ENCODE data around the gene HEXIM1.

The HEXIM1 gene, protein sequence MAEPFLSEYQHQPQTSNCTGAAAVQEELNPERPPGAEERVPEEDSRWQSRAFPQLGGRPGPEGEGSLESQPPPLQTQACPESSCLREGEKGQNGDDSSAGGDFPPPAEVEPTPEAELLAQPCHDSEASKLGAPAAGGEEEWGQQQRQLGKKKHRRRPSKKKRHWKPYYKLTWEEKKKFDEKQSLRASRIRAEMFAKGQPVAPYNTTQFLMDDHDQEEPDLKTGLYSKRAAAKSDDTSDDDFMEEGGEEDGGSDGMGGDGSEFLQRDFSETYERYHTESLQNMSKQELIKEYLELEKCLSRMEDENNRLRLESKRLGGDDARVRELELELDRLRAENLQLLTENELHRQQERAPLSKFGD

GRCh38 chr17:45148183-45149036, at the start of gene HEXIM1:
TSS of gene HEXIM1 (plus strand) at chr17:45148475. CDS start at chr17:45149191, 716 bp downstream.
- in situ Hi-C loops (cut with HindIII; ENCODE audit: low sequenced_read_pairs): no loop called here

DNA sequence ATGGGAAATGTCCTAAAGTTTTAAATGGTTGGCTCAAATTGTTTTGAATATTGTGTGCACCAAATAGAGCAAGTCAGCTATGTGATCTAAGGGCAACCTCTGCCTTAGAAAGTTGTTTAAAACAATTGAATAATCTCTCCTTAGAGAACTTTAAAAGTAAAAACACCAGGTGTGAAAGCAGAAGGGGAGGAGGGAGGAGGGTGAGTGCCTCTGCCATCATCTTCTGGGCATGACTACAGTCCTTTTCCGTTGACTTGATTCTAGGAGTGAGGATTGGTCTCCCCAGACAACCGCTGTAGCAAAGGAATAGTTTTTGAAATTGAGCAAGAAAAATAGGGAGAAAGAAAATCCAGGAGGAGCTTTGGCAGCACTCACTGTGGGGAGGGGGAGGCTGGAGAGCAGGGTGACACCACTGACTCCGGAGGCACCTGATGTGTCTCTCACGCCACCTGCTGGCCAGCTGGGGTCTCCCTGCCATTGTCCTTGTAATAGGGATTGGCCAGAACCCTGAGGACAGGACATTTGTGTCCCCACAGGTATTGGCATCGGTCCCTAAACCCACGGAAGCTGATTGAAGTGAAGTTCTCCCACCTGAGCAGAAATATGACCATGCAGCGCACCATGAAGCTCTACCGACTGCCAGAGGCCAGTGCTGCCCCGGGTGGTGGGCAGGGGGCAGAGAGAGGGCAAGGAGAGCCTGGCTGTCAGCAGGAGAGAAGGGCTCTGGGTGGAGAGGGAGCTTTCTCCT, 49.2 kb upstream of the HEXIM1 start:
- in situ Hi-C loops (cut with HindIII; ENCODE audit: low sequenced_read_pairs): no loop called here

- in situ Hi-C loops (cut with HindIII; ENCODE audit: low sequenced_read_pairs): no loop called here
Observed at GRCh38 chr17:45101546-45101882, 46.8 kb upstream of the HEXIM1 start.

- in situ Hi-C loops (cut with HindIII; ENCODE audit: low sequenced_read_pairs): no loop called here
Observed at GRCh38 chr17:45101883-45102811, 46.1 kb upstream of the HEXIM1 start.

GRCh38 chr17:45102856-45103255, 45.4 kb upstream of the HEXIM1 start:
- in situ Hi-C loops (cut with HindIII; ENCODE audit: low sequenced_read_pairs): no loop called here

DNA sequence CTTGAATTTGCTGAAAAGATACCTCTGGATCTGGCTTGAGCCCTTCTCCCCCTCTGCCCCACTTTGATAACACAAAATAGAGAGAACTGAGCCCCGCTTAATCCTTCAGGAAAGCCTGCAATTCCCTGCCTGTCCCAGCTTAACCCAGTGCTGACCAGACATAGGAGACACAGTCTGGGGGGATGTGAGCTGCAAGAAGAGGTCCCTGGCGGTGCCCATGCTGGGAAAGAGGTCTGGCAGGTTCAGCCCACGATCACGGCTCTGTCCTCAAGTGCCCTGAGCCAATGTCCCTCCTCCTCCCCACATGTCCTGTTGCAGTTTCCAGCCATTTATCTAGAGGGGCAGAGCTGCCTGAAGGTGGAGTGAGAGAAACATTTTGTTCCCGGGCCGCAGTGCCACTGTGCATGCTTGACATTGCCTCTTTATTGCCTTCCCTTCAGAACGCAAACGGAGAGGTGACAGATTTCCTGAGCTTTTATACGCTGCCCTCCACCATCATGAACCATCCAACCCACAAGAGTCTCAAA, 44.9 kb upstream of the HEXIM1 start:
- in situ Hi-C loops (cut with HindIII; ENCODE audit: low sequenced_read_pairs): no loop called here

GRCh38 chr17:45104029-45104428, 44.2 kb upstream of the HEXIM1 start:
- in situ Hi-C loops (cut with HindIII; ENCODE audit: low sequenced_read_pairs): no loop called here

DNA sequence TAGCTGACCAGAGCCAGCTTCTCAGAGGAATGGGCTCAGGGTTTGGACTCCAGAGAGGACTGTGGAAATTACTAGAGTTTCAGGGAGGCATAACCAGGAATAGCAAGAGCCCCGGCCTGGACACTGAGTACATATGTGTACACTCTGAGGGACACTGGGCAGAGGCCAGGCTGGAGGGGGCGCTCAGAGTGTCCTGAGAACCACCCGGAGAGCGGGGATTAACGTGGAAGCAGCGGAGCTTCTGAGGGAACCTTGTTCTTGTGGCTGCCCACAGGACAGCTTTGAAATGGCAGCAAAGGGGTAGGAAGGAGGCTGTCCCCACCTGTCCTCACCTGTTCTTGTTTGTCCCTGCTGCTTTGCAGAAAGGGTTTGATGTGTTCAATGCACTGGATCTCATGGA, 43.8 kb upstream of the HEXIM1 start:
- in situ Hi-C loops (cut with HindIII; ENCODE audit: low sequenced_read_pairs): no loop called here

- in situ Hi-C loops (cut with HindIII; ENCODE audit: low sequenced_read_pairs): no loop called here
Observed at GRCh38 chr17:45104907-45105624, 43.2 kb upstream of the HEXIM1 start.

DNA sequence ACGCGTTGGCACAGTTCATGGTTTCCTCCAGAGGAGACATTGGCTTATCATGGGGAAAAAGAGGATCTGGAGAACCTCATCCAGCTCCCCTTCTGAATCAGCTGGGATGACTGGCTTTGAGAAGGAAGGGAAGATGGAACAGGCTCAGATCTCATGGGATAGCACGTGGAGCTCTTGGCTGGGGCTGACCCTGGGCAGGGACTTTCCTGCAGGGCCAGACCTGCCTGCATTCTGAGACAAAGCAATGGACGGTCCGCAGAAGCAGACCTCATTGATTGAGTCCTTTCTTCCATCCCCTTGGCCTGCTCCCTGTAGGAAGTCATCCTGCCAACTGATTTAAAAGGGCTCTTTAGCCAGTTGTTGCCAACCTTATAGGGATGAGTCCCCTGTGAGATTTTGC, 42.2 kb upstream of the HEXIM1 start:
- in situ Hi-C loops (cut with HindIII; ENCODE audit: low sequenced_read_pairs): no loop called here

DNA sequence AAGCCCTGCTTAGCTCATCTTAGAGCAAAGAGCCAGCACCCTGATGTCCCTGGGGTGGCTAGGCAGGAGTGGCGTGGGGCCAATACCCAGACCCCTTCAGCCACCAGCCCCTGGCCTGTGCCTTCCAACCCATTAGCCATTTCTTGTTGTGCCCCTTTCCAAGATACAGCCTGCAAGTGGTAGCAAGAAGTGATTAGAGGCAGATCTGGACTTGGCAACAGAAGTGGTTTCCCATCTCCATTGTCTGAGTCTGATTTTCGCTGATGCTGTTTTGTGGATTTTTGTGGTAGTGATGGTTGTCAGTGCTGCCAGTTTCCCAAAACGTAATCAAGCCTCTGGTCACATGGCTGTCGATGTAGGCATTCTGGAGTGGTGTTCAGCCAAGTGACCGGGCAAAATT, 41.7 kb upstream of the HEXIM1 start:
- in situ Hi-C loops (cut with HindIII; ENCODE audit: low sequenced_read_pairs): no loop called here

DNA sequence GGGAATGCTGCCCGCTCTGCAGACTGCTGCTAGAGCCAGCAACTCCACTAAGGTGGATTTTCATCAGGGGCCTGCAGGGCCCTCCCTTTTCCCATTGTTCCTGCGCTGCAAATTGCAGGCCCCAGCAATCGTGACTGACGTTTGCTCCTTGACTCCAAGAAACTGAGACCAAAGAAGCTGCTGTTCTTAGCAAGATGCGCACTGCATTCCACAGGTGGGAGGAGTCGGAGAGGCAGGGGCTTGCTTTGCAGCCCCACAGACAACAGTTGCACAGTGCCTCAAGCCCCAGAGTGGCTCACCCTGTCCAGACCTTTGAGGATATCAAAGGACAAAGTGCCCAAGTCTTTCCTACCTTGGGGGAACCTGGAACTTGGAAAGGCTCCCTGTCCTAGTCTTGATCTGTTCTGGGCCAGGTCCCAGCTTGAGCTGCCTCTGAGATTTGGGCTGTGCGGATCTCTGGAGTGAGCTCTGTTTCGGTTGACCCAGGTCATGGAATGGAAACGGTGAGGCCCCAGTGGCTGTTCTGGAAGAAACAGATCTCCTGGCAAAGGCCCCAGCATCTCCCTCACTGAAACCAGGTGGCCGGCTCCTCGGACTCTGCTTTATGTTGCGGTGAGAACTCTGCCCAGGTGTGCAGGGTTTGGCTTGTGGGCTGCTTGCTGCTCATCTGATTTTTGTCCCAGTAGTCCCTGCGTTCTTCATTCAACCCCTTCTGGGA, 40.8 kb upstream of the HEXIM1 start:
- in situ Hi-C loops (cut with HindIII; ENCODE audit: low sequenced_read_pairs): no loop called here

GRCh38 chr17:45108051-45108450, 40.2 kb upstream of the HEXIM1 start:
- in situ Hi-C loops (cut with HindIII; ENCODE audit: low sequenced_read_pairs): no loop called here

GRCh38 chr17:45108595-45109521, 39.4 kb upstream of the HEXIM1 start:
- in situ Hi-C loops (cut with HindIII; ENCODE audit: low sequenced_read_pairs): no loop called here

DNA sequence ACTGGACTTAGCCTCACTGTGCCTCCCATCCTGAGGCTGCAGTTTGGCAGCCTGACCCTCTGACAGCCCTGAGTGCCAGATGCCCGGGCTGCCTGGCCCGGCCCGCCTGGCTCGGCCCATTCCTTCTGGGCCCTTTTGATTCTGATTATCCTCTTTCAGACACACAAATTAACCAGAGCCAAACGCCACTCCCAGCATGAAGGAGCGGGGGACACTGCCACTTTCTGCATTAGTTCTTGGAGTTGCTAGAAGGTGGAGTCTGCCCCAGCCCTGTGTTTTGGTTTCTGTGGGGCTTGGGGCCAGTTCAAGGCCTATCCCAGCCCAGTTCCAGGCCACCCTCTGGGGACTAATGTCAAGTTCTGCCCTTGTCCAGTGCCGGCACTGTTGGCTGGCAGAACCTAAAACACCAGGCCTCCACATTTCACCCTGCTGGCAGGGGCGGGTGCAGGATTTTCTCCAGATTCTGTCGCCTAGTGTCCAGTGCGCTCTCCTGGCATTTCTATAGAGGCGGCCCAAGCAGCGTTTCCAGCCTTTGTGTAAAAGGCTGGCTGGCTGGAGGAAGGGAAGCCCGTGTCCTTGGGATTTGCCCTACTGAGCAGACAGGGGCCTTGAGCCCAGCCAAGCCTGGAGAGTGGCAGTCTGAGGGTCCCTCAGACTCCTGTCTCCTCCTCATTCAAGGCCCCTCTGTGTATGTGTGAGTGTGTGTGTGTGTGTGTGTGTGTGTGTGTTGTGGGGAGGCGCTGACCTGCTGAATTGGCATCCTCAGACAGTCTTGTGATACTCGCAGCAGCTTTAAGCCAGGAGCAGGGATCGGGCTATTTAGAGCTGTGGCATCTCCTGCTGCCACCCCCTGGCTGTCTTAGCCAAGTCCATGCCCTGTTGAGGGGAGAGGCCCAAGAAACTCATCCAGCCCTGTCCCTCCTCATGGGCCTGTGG, 37.3 kb upstream of the HEXIM1 start:
- in situ Hi-C loops (cut with HindIII; ENCODE audit: low sequenced_read_pairs): no loop called here

- in situ Hi-C loops (cut with HindIII; ENCODE audit: low sequenced_read_pairs): no loop called here
Observed at GRCh38 chr17:45111850-45112249, 36.4 kb upstream of the HEXIM1 start.
